GM21381 (cell line): Measurements from ENCODE around the gene ADH1A.
"Not testable (repeated sequence)": the region's sequence is repeated elsewhere in the genome, so short reads cannot be mapped to it uniquely, and the experiment has no call there.

ENCODE experiments used
- ATAC-seq: cut with Tn5 transposase; IDR thresholded peaks from one replicate; pipeline ENCODE4 v1.9.1; 2021; ENCODE audit warnings: mild to moderate bottlenecking, moderate library complexity; ENCODE audit not compliant: unreplicated experiment

ADH1A gene

DNA sequence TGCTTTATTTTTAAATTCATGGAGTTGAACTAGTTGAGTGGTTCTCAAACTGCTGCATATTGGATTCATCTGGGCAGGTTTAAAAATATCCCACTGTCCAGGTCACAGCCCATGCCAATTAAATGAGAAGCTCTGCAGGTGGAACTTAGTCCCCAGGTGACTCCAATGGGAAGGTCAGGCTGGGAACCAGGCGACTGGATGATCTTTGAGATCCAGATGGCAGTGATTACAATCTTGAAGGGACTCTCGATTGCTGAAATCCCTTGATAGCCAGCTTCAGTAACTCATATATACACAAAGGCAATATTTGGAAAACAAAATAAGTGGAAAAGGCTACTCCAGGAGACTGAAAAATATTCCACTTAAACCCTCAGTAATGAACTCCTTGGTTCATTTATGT lies 8.1 kb downstream of the ADH1A start:
- no peak for ATAC-seq

DNA sequence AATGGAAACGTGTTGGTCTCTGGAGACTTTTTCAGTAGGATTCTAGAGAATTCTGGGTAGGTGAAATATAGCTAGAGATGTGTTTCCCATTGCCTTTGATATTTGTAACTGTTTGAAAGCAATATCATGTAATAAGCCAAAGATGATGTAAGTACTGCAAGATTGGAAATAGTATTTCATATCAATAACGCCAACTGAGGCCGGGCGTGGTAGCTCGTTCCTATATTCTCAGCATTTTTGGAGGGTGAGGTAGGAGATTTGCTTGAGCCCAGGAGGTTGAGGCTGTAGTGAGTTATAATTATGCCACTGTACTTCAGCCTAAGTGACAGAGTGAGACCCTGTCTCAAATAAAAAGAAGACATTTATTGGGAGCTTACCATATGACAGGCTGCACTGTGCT lies 9.5 kb downstream of the ADH1A start:
- ATAC-seq = no peak

GRCh38 chr4:99276417-99276816 lies 14.4 kb downstream of the ADH1A start:
- no peak for ATAC-seq

DNA sequence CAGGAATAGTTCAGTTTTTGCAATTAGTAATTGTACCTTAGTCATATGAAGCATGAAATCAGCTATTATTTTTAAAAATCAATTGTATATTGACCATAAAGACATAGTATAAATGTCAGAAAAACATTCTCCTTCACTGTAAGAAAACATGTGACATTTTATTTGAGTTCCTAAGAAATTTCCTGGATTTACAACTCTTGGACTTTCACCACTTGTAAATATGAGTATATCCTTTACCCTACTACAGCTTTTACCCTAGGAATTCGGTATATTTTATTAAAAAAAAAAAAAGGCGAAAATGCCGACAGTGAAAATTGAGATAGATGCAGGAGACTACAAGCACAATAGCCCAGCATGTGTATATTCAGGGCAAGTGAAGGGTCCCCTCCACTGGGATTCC lies 14.9 kb downstream of the ADH1A start:
- no peak for ATAC-seq

GRCh38 chr4:99275050-99275449 lies 15.7 kb downstream of the ADH1A start:
- no peak for ATAC-seq

DNA sequence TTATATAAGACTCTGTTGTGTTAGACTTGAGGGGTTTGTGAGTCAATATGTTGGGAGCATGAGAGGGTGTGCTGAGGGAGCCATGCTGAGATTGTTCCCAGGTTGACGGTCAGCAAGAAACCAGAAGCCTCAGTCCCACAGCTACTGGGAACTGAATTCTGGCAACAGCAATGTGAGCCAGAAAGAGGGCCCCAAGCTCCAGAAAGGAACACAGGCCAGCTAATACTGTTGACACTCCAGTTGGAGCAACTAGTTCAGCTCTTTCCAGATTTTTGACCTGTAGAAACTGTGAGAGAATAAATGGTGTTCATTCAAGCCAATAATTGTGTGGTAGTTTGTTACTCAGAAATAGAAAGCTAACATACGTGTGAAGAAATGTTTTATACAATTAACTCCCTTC lies 17.1 kb downstream of the ADH1A start:
- no peak for ATAC-seq

DNA sequence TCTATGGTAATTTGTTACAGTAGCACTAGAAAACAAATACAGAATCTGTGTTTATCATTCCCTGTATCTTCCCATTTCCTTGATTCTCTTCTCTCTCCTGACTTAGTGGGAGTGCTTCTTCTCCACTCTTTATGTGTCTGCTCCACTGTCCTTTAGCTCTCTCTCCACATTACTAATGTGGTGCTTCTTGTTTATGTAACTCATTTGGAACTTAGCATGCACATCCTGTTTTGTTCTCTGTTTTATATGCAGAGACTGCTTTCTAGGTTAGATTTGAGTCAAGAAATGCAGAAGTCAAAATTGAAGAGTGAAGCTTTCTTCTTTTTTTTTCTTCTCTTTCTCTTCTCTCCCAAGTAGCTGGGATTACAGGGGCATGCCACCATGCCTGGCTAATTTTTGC lies 25.9 kb downstream of the ADH1A start:
- ATAC-seq = no peak

DNA sequence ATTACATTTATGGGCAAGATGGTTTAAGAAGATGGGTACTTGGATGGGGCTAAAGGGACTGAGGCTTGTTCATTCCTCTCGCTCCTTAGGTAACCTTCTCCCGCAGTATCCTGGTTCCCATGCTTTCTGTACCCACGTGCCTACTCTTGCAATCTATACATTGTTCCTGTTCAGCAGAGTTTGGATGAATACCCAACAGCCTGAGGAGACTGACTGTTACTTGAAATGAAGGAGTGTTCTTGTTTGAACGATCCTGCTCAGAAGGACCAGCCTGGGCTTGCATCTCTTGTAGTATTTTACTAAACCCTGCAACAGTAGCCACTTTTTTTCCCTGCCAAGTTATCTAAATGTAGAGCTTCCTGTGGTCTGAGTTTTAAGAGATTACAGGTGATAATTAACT lies 38.0 kb downstream of the ADH1A start:
- no peak for ATAC-seq

- ATAC-seq = no peak
Measured at GRCh38 chr4:99248714-99249113, 42.1 kb downstream of the ADH1A start.

DNA sequence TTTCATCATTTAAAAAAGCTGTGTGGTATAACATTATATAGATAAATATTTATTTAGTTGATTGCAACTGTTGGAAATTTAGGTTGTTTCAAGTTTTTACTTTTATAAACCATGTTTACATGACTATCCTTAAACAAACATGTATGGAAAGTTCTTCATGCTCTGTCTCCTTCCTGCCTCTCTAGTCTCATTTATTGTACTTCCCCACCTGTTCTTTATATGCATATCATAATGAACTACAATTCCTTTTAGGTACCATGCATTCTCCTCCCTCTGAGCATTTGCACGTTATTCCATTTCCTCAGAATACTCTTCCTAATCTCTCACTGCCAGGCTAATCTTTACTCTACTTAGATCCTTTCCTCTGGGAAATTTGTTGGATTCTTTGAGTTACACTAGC lies 54.8 kb downstream of the ADH1A start:
- no peak for ATAC-seq

DNA sequence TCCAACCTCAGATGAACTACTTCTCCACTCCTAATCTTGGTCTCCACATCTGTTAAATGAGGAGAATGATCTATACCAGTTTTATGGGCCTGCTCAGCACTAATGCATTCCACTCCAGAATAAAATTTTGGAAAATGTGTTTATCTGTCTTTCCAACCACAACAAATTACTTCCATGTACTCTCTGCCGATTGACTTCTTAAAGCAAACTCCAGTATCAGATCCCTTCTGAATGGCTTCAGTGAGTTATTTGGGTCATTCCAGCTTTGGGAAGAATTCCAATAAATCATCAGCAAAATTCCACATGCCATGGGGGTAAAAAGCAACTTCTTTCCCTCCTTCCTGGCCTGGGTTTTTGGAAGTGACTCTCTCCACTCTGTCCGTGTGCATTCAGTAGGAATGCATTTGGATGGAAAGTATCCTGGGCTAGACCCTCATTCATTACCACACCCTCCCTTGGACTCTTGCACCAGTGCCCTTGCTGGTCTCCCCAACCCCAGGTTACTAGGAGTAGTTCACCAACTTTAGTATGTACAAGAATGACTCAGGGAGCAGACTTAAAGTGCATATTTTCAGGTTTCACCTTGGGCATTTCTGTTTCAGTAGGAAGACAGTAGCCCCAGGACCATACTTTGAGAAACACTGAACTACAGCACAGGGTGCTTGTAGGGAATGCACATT lies 56.3 kb downstream of the ADH1A start:
- no peak for ATAC-seq

DNA sequence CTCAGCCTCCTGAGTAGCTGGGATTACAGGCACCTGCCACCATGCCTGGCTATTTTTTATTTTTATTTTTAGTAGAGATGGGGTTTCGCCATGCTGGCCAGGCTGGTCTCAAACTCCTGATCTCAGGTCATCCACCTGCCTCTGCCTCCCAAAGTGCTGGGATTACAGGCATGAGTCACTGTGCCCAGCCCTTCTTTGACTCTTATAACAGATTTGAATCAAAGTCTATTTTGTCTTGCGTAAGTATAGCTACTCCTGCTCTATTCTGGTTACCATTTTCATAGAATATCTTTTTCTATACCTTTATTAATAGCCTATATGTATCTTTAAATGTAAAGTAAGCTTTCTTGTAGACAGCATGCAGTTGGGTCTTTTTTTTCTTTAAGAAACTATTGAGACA lies 57.4 kb downstream of the ADH1A start:
- ATAC-seq = not testable (repeated sequence)

DNA sequence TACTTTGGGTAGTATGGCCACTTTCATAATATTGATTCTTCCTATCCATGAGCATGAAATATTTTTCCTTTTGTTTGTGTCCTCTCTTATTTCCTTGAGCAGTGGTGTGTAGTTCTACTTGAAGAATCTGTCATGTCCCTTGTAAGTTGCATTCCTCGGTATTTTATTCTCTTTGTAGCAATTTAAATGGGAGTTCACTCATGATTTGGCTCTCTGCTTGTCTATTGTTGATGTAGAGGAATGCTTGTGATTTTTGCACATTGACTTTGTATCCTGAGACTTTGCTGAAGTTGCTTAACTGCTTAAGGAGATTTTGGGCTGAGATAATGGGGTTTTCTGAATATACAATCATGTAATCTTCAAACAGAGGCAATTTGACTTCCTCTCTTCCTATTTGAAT lies 62.1 kb downstream of the ADH1A start:
- ATAC-seq = not testable (repeated sequence)

DNA sequence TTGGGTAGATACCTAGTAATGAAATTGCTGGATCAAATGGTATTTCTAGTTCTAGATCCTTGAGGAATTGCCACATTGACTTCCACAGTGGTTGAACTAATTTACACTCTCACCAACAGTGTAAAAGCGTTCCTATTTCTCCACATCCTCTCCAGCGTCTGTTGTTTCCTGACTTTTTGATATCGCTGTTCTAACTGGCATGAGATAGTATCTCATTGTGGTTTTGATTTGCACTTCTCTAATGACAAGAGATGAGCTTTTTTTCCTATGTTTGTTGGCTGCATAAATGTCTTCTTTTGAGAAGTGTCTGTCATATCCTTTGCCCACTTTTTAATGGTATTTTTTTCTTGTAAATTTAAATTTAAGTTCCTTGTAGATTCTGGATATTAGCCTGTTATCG lies 63.1 kb downstream of the ADH1A start:
- ATAC-seq = not testable (repeated sequence)
